CD4-positive, alpha-beta T cell treated with Interleukin-17A for 1 hour (primary cell): Measurements from ENCODE around the gene CDK8.

Experiments used
- DNase-seq: peaks from one replicate; pipeline ENCODE4 v3.0.0-alpha.2; 2020

The CDK8 gene

GRCh38 chr13:26390203-26390602, 136.3 kb downstream of the CDK8 start:
- no peak for DNase-seq

GRCh38 chr13:26400545-26400944, 146.6 kb downstream of the CDK8 start:
- no peak for DNase-seq

GRCh38 chr13:26401069-26401468, 147.1 kb downstream of the CDK8 start:
- DNase-seq: no peak

- no peak for DNase-seq
Observed at GRCh38 chr13:26401578-26402021, 147.7 kb downstream of the CDK8 start.

GRCh38 chr13:26406791-26407190, 152.9 kb downstream of the CDK8 start:
- DNase-seq: no peak

GRCh38 chr13:26411206-26411605, 157.3 kb downstream of the CDK8 start:
- DNase-seq: no peak

GRCh38 chr13:26412263-26412662, 158.3 kb downstream of the CDK8 start:
- no peak for DNase-seq

- DNase-seq: no peak
Observed at GRCh38 chr13:26412936-26413716, 159.2 kb downstream of the CDK8 start.

- DNase-seq: no peak
Observed at GRCh38 chr13:26420282-26420960, 166.5 kb downstream of the CDK8 start.

GRCh38 chr13:26422036-26422435, 168.1 kb downstream of the CDK8 start:
- no peak for DNase-seq

GRCh38 chr13:26423629-26424028, 169.7 kb downstream of the CDK8 start:
- no peak for DNase-seq

- DNase-seq: no peak
Observed at GRCh38 chr13:26424181-26424580, 170.3 kb downstream of the CDK8 start.

GRCh38 chr13:26425443-26426358, 171.8 kb downstream of the CDK8 start:
- DNase-seq: no peak

- no peak for DNase-seq
Observed at GRCh38 chr13:26433776-26434175, 179.8 kb downstream of the CDK8 start.

GRCh38 chr13:26435171-26435570, 181.2 kb downstream of the CDK8 start:
- no peak for DNase-seq

GRCh38 chr13:26435646-26436045, 181.7 kb downstream of the CDK8 start:
- no peak for DNase-seq

- DNase-seq: no peak
Observed at GRCh38 chr13:26436914-26437313, 183.0 kb downstream of the CDK8 start.

GRCh38 chr13:26440111-26440510, 186.2 kb downstream of the CDK8 start:
- DNase-seq: no peak

GRCh38 chr13:26441476-26441875, 187.5 kb downstream of the CDK8 start:
- no peak for DNase-seq

- no peak for DNase-seq
Observed at GRCh38 chr13:26442541-26442940, 188.6 kb downstream of the CDK8 start.

- no peak for DNase-seq
Observed at GRCh38 chr13:26445092-26445491, 191.2 kb downstream of the CDK8 start.

- no peak for DNase-seq
Observed at GRCh38 chr13:26446751-26447150, 192.8 kb downstream of the CDK8 start.

- DNase-seq: no peak
Observed at GRCh38 chr13:26448032-26448431, 194.1 kb downstream of the CDK8 start.
